Heart left ventricle (tissue), 16 donors: ENCODE data around the gene PPFIA3. TPM values are rescaled to one million over a fixed set of nuclear protein-coding genes. Genes with fewer than 3 reads are reported as not detected.

Experiments
- ATAC-seq, 4 donors: fragments of 200-7000 bp; cut with Tn5 transposase; one replicate each; pipeline ENCODE4 v1.9.1; 2020 to 2022; ENCODE audit warnings: moderate library complexity in 4 of 4, mild to moderate bottlenecking in 3 of 4, moderate number of reproducible peaks in 1 of 4
- DNase-seq, 5 donors: peaks; one replicate each; pipeline ENCODE4 v3.0.0-alpha.2; 2020
- H3K27ac ChIP-seq, 12 donors: fragments of 200-600 bp; sonication (generic) in 4 of 12; one replicate each; pipeline versions ENCODE4 v1.5.0 to v1.8.0; 2016 to 2022; ENCODE audit warnings: mild to moderate bottlenecking in 2 of 12
- H3K27me3 ChIP-seq, 9 donors: fragments of 200-600 bp; sonication (generic) in 2 of 9; one replicate each; pipeline versions ENCODE4 v1.5.1 to v1.8.0; 2016 to 2022; ENCODE audit warnings: mild to moderate bottlenecking in 3 of 9
- H3K36me3 ChIP-seq, 9 donors: fragments of 200-600 bp; sonication (generic) in 2 of 9; one replicate each; pipeline versions ENCODE4 v1.5.0 to v1.8.0; 2018 to 2022; ENCODE audit warnings: mild to moderate bottlenecking in 2 of 9
- H3K4me1 ChIP-seq, 12 donors: fragments of 200-600 bp; sonication (generic) in 4 of 12; one replicate each; pipeline versions ENCODE4 v1.5.0 to v1.8.0; 2016 to 2022; ENCODE audit warnings: mild to moderate bottlenecking in 3 of 12
- H3K4me3 ChIP-seq, 12 donors: fragments of 200-600 bp; sonication (generic) in 4 of 12; one replicate each; pipeline versions ENCODE4 v1.5.0 to v1.8.0; 2017 to 2022; ENCODE audit warnings: mild to moderate bottlenecking in 9 of 12, moderate library complexity in 4 of 12
- H3K9me3 ChIP-seq, 12 donors: fragments of 200-600 bp; sonication (generic) in 4 of 12; one replicate each; pipeline versions ENCODE4 v1.5.0 to v1.8.0; 2016 to 2022; ENCODE audit warnings: mild to moderate bottlenecking in 1 of 12
- POLR2A ChIP-seq, 2 donors: fragments of 450-650 bp; IDR thresholded peaks; one replicate each; pipeline ENCODE4 v1.6.1; 2017; ENCODE audit warnings: antibody characterized with exemption in 2 of 2, mild to moderate bottlenecking in 2 of 2, moderate library complexity in 2 of 2
- WGBS, 4 donors: extraction: QIAGEN DNeasy Blood & Tissue Kit in 2 of 4; methylation state at CpG; one replicate each; pipeline versions ENCODE4 v1.1.5 to v1.1.7; 2013 to 2018; 5-methylcytosine and 5-hydroxymethylcytosine counted together
- intact Hi-C, 10 donors: fragments of 100-400 bp; cut with DNase I; formaldehyde crosslinking; loops; one replicate each; pipeline versions ENCODE4 v1.11.1 to v1.14.2; 2022
- polyA plus RNA-seq, 2 donors: library from polyadenylated mRNA; stranded (reverse); fragments of 200-250 nt; gene quantifications; one replicate each; pipeline ENCODE4 v1.2.3, GENCODE V29; 2013
- total RNA-seq, 9 donors: library from RNA; depleted of rRNA in 2 of 9; stranded (reverse); fragments of >200 nt in 2 of 9; fragmentation: NEBNext Ultra II Directional in 3 of 9; extraction: Animal tissue kit (Norgen Biotek cat#: 25700) in 3 of 9; gene quantifications; one replicate each; pipeline versions ENCODE4 v1.1.0 to v1.2.4, GENCODE V29; 2016 to 2023
- TF ChIP-seq, protein P1 (sequence below), 12 donors: fragments of 200-600 bp; sonication (generic) in 4 of 12; IDR thresholded peaks; one replicate each; pipeline versions ENCODE4 v1.5.0 to v1.8.0; 2018 to 2022; ENCODE audit warnings: antibody characterized with exemption in 12 of 12, mild to moderate bottlenecking in 5 of 12
- donor health status: ischemic (EF 13 %, LVEDD 7.1; RV severe dilation, severe dysfunction).
- donor health status: healthy with polysubstance abuse.
- donor health status: DM: no; HTN: yes; CAD: no.
- donor health status: DM: no; HTN: no; CAD: no.
- donor health status: ischemic (EF 25% LVEDD 6.9; RV normal size, moderate dysfunction).
- donor health status: ischemic (EF 25% LVEDD 5.7; RV mildly dilated, moderate dysfunction).
- donor health status: healthy.
- donor health status: DM: yes; HTN: yes; CAD: no.
- donor health status: ischemic (EF 35%, LVEDD 5.7; RV mildly dilated, moderate dysfunction).
- donor health status: nonischemic (EF 11% LVEDD 7.7; RV severe dilation, severe dysfunction).
- donor health status: DM: yes; HTN: yes; CAD: no.
- donor health status: PGD.
- donor health status: ischemic (EF 29% LVEDD 5.4; RV normal size, mild dysfunction).
- donor health status: nonischemic (EF 23%, LVEDD 6.1; RV moderate dilation, normal function).

The PPFIA3 gene
- total and polyA plus RNA-seq, 11 donors = 2.7 to 12.8 (median 5.1) TPM

DNA sequence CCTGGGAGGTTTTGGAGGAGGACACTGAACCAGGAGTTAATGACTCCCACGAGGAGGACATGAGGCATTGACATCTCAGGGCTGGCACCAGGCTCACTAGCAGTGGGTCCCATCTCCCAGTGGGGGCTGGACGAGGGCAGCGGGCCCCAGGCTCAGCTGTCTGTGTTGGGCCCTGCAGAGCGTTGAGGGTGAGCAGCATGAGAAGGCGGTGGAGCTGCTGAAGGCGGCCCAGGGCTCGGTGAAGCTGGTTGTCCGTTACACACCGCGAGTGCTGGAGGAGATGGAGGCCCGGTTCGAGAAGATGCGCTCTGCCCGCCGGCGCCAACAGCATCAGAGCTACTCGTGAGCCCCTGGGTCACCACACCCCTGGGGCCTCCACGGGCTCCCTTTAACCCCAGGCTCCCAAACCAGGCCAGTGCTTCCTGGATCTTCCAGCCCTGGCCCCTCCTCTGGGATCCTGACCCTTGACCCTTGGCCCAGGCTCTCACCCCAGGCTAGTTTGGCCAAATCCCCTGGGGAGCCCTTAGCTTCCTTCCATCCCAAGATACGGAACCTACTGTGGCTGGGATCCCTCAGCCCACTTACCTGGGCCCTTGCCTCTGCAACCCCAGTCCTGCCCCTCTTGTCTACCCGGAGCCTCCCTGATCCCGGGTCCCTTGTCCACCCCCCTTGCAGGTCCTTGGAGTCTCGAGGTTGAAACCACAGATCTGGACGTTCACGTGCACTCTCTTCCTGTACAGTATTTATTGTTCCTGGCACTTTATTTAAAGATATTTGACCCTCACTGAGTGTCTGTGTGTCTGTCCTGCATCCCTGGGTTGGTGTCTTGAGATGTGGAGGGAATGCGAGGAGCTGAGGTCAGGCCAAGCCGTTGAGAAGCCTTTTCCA is 1.4 kb upstream of the PPFIA3 start:
- peaks cover 5 to 59% (median 34%) of the 10 kb centered on the region in 12 donors for H3K4me1 ChIP-seq
- DNase-seq (peak in 4 of 5 donors; percentile 44 to 70 (median 60)), ATAC-seq (no peak)
- no peaks in the 10 kb centered on the region for H3K9me3 ChIP-seq
- TF ChIP-seq POLR2A (IDR thresholded peaks at IDR 0.05) = no peak
- TF ChIP-seq, protein P1, sequence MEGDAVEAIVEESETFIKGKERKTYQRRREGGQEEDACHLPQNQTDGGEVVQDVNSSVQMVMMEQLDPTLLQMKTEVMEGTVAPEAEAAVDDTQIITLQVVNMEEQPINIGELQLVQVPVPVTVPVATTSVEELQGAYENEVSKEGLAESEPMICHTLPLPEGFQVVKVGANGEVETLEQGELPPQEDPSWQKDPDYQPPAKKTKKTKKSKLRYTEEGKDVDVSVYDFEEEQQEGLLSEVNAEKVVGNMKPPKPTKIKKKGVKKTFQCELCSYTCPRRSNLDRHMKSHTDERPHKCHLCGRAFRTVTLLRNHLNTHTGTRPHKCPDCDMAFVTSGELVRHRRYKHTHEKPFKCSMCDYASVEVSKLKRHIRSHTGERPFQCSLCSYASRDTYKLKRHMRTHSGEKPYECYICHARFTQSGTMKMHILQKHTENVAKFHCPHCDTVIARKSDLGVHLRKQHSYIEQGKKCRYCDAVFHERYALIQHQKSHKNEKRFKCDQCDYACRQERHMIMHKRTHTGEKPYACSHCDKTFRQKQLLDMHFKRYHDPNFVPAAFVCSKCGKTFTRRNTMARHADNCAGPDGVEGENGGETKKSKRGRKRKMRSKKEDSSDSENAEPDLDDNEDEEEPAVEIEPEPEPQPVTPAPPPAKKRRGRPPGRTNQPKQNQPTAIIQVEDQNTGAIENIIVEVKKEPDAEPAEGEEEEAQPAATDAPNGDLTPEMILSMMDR (IDR thresholded peaks at IDR 0.05) = no peak
- peak overlapping the region; percentile 93 to 99 (median 98) for H3K27ac ChIP-seq
- WGBS, 4 donors = 60 to 71% (median 65%) methylated on average over 26 of the region's 26 CpGs
- intact Hi-C loops = loop anchor here in 4 of 10 donors (1.0 to 5.0 kb wide), 4 partner anchors 25 to 34 kb away; no protein-coding TSS in a partner anchor
- no peaks in the 10 kb centered on the region for H3K36me3 ChIP-seq
- peaks cover 0 to 13% (median 0%) of the 10 kb centered on the region in 9 donors for H3K27me3 ChIP-seq
- H3K4me3 ChIP-seq = peak overlapping the region in 11 of 12 donors; percentile 52 to 79 (median 66)

GRCh38 chr19:49118565-49119410 is 556 bp upstream of the PPFIA3 start, which contains the start of gene C19orf73:
TSS of gene C19orf73 (minus strand) at chr19:49119143. CDS start at chr19:49119022, 121 bp downstream.
- WGBS, 4 donors = 0 to 4% (median 1%) methylated on average over 12 to 85 of the region's 85 CpGs
- peak; percentile 88 to 94 (median 92) for ATAC-seq
- intact Hi-C loops = loop anchor here in 4 of 10 donors (1.0 to 5.0 kb wide), 4 partner anchors 25 to 34 kb away; no protein-coding TSS in a partner anchor

DNA sequence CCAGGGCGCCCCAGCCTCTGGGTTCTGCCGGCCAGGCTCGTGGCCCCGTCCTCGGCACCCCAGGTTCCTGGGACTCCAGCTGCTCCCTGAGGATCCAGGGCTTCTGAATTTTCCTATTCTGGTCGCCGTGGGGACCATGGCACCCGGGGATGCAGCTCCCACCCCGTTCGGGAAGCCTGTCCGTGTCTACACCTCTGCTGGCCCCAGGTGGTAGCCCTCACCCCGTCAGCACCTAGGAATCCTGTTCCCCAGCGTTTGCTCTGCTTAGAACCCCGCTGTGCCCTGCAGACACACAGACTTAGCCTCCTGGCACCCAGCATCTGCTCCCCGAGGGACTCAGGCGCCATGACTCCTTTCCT is 960 bp downstream of the PPFIA3 start:
- WGBS, 4 donors = 12 to 17% (median 14%) methylated on average over 13 to 16 of the region's 16 CpGs
- H3K27ac ChIP-seq = no peak overlapping the region
- ATAC-seq = no peak
- peak overlapping the region in 10 of 12 donors; percentile 36 to 79 (median 65) for H3K4me3 ChIP-seq
- intact Hi-C loops = no loop called here
- no peak for TF ChIP-seq POLR2A (IDR thresholded peaks at IDR 0.05)
- TF ChIP-seq, protein P1 (IDR thresholded peaks at IDR 0.05) = no peak
- no peaks in the 10 kb centered on the region for H3K36me3 ChIP-seq
- H3K4me1 ChIP-seq = peaks cover 5 to 40% (median 24%) of the 10 kb centered on the region in 12 donors
- DNase-seq = no peak
- peaks cover 0 to 13% (median 0%) of the 10 kb centered on the region in 9 donors for H3K27me3 ChIP-seq
- H3K9me3 ChIP-seq = no peaks in the 10 kb centered on the region

More at GRCh38 chr19:49118565-49119410, 556 bp upstream of the PPFIA3 start, which contains the start of gene C19orf73:
- Histone ChIP-seq H3K27ac (peak within 1 kb of the TSS; percentile 93 to 99 (median 98)), H3K27me3 (peaks cover 0 to 13% (median 0%) of the 10 kb centered on the region in 9 donors), H3K9me3 (no peaks in the 10 kb centered on the region), H3K4me3 (peak within 1 kb of the TSS; percentile 36 to 79 (median 65)), H3K4me1 (peaks cover 5 to 51% (median 29%) of the 10 kb centered on the region in 12 donors), H3K36me3 (no peaks in the 10 kb centered on the region)
- TF ChIP-seq POLR2A (IDR thresholded peaks at IDR 0.05) = peak in 1 of 2 donors; percentile 61
- TF ChIP-seq, protein P1 (IDR thresholded peaks at IDR 0.05) = peak in 7 of 12 donors; percentile 8 to 30 (median 19)
- DNase-seq = peak; percentile 95 to 98 (median 96)
